Stomach (tissue), 9 donors: Measurements from ENCODE around the gene ANGPTL1. TPM values are rescaled to one million over a fixed set of nuclear protein-coding genes. Genes with fewer than 3 reads are reported as not detected.

Experiments used
- DNase-seq, 2 donors: peaks; one replicate each; pipeline versions ENCODE4 v3.0.0 to v3.0.0-alpha.2; 2013 to 2019
- H3K27ac ChIP-seq, 5 donors: fragments of 200-600 bp in 4 of 5; sonication (generic) in 4 of 5; one replicate each; pipeline ENCODE4 v1.5.1; 2013 to 2019; ENCODE audit warnings: mild to moderate bottlenecking in 1 of 5, moderate library complexity in 1 of 5
- H3K27me3 ChIP-seq, 3 donors: fragments of 200-600 bp; sonication (generic); one replicate each; pipeline ENCODE4 v1.5.1; 2017 to 2019; ENCODE audit warnings: mixed run types in 1 of 3
- H3K36me3 ChIP-seq, 4 donors: fragments of 200-600 bp; sonication (generic); 1 replicate in 3 of 4; 2 replicates in 1 of 4; pipeline ENCODE4 v1.5.1; 2016 to 2019
- H3K4me1 ChIP-seq, 4 donors: fragments of 200-600 bp; sonication (generic); one replicate each; pipeline ENCODE4 v1.5.1; 2016 to 2019
- H3K4me3 ChIP-seq, 4 donors: fragments of 200-600 bp; sonication (generic) in 3 of 4; one replicate each; pipeline ENCODE4 v1.5.1; 2016 to 2019; ENCODE audit warnings: mild to moderate bottlenecking in 1 of 4
- H3K9me3 ChIP-seq, 4 donors: fragments of 200-600 bp; sonication (generic); one replicate each; pipeline ENCODE4 v1.5.1; 2016 to 2019
- EP300 ChIP-seq: sonication (generic); formaldehyde crosslinking; IDR thresholded peaks from one replicate; pipeline ENCODE4 v1.6.1; 2017; ENCODE audit warnings: antibody characterized with exemption
- POLR2A ChIP-seq, 4 donors: fragments of 450-650 bp; IDR thresholded peaks; one replicate each; pipeline ENCODE4 v1.6.1; 2016; ENCODE audit warnings: antibody characterized with exemption in 4 of 4, control low read depth in 2 of 4, mild to moderate bottlenecking in 1 of 4, moderate library complexity in 1 of 4
- POLR2AphosphoS5 ChIP-seq, 3 donors: sonication (generic); formaldehyde crosslinking; IDR thresholded peaks; one replicate each; pipeline ENCODE4 v1.6.1; 2016; ENCODE audit warnings: antibody characterized with exemption in 3 of 3
- WGBS, 5 donors: extraction: QIAGEN DNeasy Blood & Tissue Kit in 3 of 5; methylation state at CpG; one replicate each; pipeline versions ENCODE4 v1.1.5 to v1.1.7; 2013 to 2018; 5-methylcytosine and 5-hydroxymethylcytosine counted together
- intact Hi-C: fragments of 100-400 bp; cut with DNase I; formaldehyde crosslinking; loops from one replicate; pipeline ENCODE4 v1.15.1; 2023; ENCODE audit warnings: low total_unique reads
- polyA plus RNA-seq, 3 donors: library from polyadenylated mRNA; stranded (reverse); fragments of 200-250 nt; gene quantifications; one replicate each; pipeline ENCODE4 v1.2.3, GENCODE V29; 2013
- total RNA-seq, 5 donors: library from RNA; depleted of rRNA; stranded (reverse); fragments of >200 nt; gene quantifications; one replicate each; pipeline versions ENCODE4 v1.1.0 to v1.2.3, GENCODE V29; 2014 to 2016
- TF ChIP-seq, protein P1 (sequence below), 7 experiments: fragments of 450-650 bp in 4 of 7; fragments of 200-600 bp in 3 of 7; sonication (generic) in 3 of 7; IDR thresholded peaks; one replicate each; pipeline ENCODE4 v1.5.1; 2016 to 2019; ENCODE audit warnings: antibody characterized with exemption in 7 of 7, control low read depth in 2 of 7, mild to moderate bottlenecking in 1 of 7
- donor health status: healthy with polysubstance abuse.
- donor health status: Bipolar disorder and iron deficiency.
- donor health status: healthy.

ANGPTL1 gene
- total and polyA plus RNA-seq, 8 donors = 1.7 to 121 (median 16.1) TPM

DNA sequence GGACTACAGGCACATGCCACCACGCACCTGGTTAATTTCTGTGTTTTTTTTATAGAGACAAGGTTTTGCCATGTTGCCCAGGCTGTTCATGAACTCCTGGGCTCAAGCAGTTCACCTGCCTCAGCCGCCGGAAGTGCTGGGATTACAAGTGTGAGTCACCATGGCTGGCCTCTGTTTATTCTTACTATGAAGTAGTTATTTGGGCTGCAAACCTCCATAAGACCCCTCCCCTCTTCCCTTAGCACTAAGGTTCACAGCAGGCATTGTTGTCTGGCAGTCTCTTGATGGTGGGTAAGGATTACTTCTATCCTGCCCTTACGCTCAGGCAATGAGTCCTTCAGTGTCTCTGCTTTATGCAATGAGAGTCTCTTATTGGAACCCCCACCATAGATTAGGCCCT lies 51.8 kb downstream of the ANGPTL1 start:
- H3K36me3 ChIP-seq = peaks cover 0 to 3% (median 0%) of the 10 kb centered on the region in 4 donors
- peaks cover 0 to 3% (median 0%) of the 10 kb centered on the region in 4 donors for H3K4me1 ChIP-seq
- no peak overlapping the region for H3K27ac ChIP-seq
- H3K9me3 ChIP-seq = no peaks in the 10 kb centered on the region
- no peaks in the 10 kb centered on the region for H3K27me3 ChIP-seq
- intact Hi-C loops = no loop called here
- TF ChIP-seq, protein P1, sequence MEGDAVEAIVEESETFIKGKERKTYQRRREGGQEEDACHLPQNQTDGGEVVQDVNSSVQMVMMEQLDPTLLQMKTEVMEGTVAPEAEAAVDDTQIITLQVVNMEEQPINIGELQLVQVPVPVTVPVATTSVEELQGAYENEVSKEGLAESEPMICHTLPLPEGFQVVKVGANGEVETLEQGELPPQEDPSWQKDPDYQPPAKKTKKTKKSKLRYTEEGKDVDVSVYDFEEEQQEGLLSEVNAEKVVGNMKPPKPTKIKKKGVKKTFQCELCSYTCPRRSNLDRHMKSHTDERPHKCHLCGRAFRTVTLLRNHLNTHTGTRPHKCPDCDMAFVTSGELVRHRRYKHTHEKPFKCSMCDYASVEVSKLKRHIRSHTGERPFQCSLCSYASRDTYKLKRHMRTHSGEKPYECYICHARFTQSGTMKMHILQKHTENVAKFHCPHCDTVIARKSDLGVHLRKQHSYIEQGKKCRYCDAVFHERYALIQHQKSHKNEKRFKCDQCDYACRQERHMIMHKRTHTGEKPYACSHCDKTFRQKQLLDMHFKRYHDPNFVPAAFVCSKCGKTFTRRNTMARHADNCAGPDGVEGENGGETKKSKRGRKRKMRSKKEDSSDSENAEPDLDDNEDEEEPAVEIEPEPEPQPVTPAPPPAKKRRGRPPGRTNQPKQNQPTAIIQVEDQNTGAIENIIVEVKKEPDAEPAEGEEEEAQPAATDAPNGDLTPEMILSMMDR (IDR thresholded peaks at IDR 0.05) = no peak
- TF ChIP-seq POLR2AphosphoS5 (IDR thresholded peaks at IDR 0.05) = no peak
- no peak for TF ChIP-seq EP300
- no peak for TF ChIP-seq POLR2A (IDR thresholded peaks at IDR 0.05)
- DNase-seq = peak in 1 of 2 donors; percentile 4
- 80 to 94% (median 92%) methylated on average over 4 of the region's 4 CpGs for WGBS, 5 donors
- H3K4me3 ChIP-seq = no peak overlapping the region

DNA sequence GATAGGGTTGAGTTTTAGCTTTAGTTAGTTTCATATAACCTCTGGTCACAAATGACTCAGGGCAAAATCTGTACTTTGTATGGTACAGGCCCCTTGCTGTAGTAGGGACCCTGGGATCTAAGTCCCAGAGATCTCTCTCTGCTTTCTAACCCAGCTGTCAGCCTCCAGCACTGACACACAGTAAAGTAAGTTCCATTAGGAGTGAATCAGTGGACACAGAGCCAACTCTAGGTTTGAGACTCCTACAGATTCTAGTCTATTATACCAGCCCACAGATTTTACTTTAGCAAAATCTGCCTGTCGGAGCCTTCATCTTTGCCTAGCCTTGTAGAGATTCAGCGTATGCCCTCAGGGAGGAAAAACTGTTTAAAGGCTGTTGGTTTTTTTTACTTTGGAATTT lies 52.5 kb downstream of the ANGPTL1 start:
- TF ChIP-seq EP300 = no peak
- TF ChIP-seq POLR2A (IDR thresholded peaks at IDR 0.05) = no peak
- no peak for TF ChIP-seq POLR2AphosphoS5 (IDR thresholded peaks at IDR 0.05)
- TF ChIP-seq, protein P1 (IDR thresholded peaks at IDR 0.05) = no peak
- Histone ChIP-seq H3K36me3 (peaks cover 0 to 3% (median 0%) of the 10 kb centered on the region in 4 donors), H3K27ac (no peak overlapping the region), H3K9me3 (no peaks in the 10 kb centered on the region), H3K4me3 (no peak overlapping the region), H3K27me3 (no peaks in the 10 kb centered on the region), H3K4me1 (peaks cover 0 to 7% (median 0%) of the 10 kb centered on the region in 4 donors)
- DNase-seq = no peak
- intact Hi-C loops = no loop called here
- WGBS, 5 donors = 92 to 98% (median 95%) methylated on average over 2 of the region's 2 CpGs

DNA sequence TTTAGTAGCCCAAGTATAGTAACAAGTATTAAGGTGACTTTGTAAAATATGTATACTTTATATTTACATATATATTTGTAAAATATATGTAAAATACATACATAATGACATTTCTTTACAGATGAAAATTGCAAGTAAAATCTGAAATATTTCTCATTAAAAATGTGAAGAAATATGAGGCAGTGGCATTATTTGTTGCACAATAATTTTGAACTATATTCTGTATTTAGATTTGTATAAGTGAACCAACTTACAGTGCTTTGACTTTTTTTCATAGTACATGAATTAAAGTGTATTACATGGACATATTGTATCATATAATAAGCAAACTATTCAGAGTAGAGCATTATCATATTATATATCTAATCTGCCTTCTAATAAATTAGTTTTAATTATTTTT lies 60.3 kb downstream of the ANGPTL1 start:
- Histone ChIP-seq H3K4me3 (no peak overlapping the region), H3K36me3 (peaks cover 0 to 15% (median 7%) of the 10 kb centered on the region in 4 donors), H3K9me3 (no peaks in the 10 kb centered on the region), H3K27me3 (no peaks in the 10 kb centered on the region), H3K4me1 (peaks cover 0 to 4% (median 0%) of the 10 kb centered on the region in 4 donors), H3K27ac (no peak overlapping the region)
- intact Hi-C loops = no loop called here
- DNase-seq = no peak
- TF ChIP-seq, protein P1 (IDR thresholded peaks at IDR 0.05) = no peak
- TF ChIP-seq EP300 = no peak
- no peak for TF ChIP-seq POLR2A (IDR thresholded peaks at IDR 0.05)
- TF ChIP-seq POLR2AphosphoS5 (IDR thresholded peaks at IDR 0.05) = no peak

DNA sequence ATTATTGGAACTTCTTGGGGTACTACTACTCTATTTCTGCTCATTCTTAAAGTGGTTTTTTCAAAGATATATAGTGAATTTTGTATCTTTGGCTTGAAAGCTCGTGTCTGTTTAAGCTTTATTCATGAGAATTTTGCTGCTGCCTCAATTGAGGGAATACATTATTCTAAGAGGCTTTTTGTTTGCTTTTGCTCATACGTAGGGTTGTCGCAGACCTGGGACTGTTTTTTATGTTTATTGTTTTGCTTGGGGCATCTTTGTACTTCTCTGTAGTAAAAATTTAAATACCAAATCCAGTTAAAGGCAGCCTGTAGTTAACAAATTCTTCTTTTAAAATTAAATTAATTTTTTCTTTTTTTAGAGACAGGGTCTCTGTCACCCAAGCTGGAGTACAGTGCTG lies 62.3 kb downstream of the ANGPTL1 start:
- intact Hi-C loops = no loop called here
- no peak overlapping the region for H3K27ac ChIP-seq
- H3K27me3 ChIP-seq = no peaks in the 10 kb centered on the region
- H3K36me3 ChIP-seq = peaks cover 0 to 15% (median 7%) of the 10 kb centered on the region in 4 donors
- 88 to 98% (median 92%) methylated on average over 3 of the region's 3 CpGs for WGBS, 5 donors
- no peak for TF ChIP-seq POLR2AphosphoS5 (IDR thresholded peaks at IDR 0.05)
- TF ChIP-seq POLR2A (IDR thresholded peaks at IDR 0.05) = no peak
- TF ChIP-seq, protein P1 (IDR thresholded peaks at IDR 0.05) = no peak
- TF ChIP-seq EP300 = no peak
- DNase-seq = no peak
- no peaks in the 10 kb centered on the region for H3K9me3 ChIP-seq
- H3K4me1 ChIP-seq = no peaks in the 10 kb centered on the region
- no peak overlapping the region for H3K4me3 ChIP-seq
